CD4-positive, alpha-beta T cell (primary cell): ENCODE measurements around the gene SLFN11. TPM values are rescaled to one million over a fixed set of nuclear protein-coding genes. Genes with fewer than 3 reads are reported as not detected.

Experiments
- ATAC-seq: fragments of 200-7000 bp; cut with Tn5 transposase; one replicate; pipeline ENCODE4 v1.10.0; 2022; ENCODE audit warnings: mild to moderate bottlenecking; ENCODE audit not compliant: poor library complexity
- CTCF ChIA-PET: fragments of 350-600 bp; sonication (Branson Sonifier 250); formaldehyde crosslinking; loops from one replicate; lab custom pipeline; 2021; ENCODE audit warnings: antibody characterized with exemption, inconsistent platforms; lab: Charles Lee
- POLR2A ChIA-PET: fragments of 350-600 bp; sonication (Branson Sonifier 250); formaldehyde crosslinking; loops from one replicate; lab custom pipeline; 2021; ENCODE audit warnings: antibody characterized with exemption, inconsistent platforms; lab: Charles Lee
- DNase-seq, 14 experiments: peaks; one replicate each; pipeline ENCODE4 v3.0.0-alpha.2; 2013 to 2020; ENCODE audit warnings: mixed read lengths in 2 of 14
- H3K27ac ChIP-seq, 2 donors: one replicate each; pipeline versions ENCODE4 v1.5.1 to v1.7.0; 2013; ENCODE audit warnings: low read length in 2 of 2, low read depth in 1 of 2, mild to moderate bottlenecking in 1 of 2
- H3K27me3 ChIP-seq, 2 experiments: 1 replicate in 1 of 2; 2 replicates in 1 of 2; pipeline versions ENCODE4 v1.6.1 to v1.7.0; 2013; ENCODE audit warnings: low read length in 2 of 2, control low read depth in 1 of 2, mild to moderate bottlenecking in 1 of 2, moderate library complexity in 1 of 2; ENCODE audit not compliant: insufficient read depth in 2 of 2, control insufficient read depth in 1 of 2
- H3K36me3 ChIP-seq: one replicate; pipeline ENCODE4 v1.6.1; 2013; ENCODE audit warnings: low read length, control low read depth; ENCODE audit not compliant: insufficient read depth
- H3K4me1 ChIP-seq: one replicate; pipeline ENCODE4 v1.6.1; 2013; ENCODE audit warnings: low read length, control low read depth; ENCODE audit not compliant: insufficient read depth
- H3K4me3 ChIP-seq: one replicate; pipeline ENCODE4 v1.5.1; 2013; ENCODE audit warnings: mild to moderate bottlenecking, low read length, moderate library complexity
- H3K9me3 ChIP-seq, 2 experiments: 1 replicate in 1 of 2; 2 replicates in 1 of 2; pipeline versions ENCODE4 v1.6.1 to v1.7.0; 2013; ENCODE audit warnings: low read length in 2 of 2, mild to moderate bottlenecking in 2 of 2, control low read depth in 1 of 2, moderate library complexity in 1 of 2; ENCODE audit not compliant: control insufficient read depth in 1 of 2, insufficient read depth in 1 of 2
- H3K27ac Mint-ChIP-seq: one replicate; pipeline ENCODE4 v1.8.0; 2020; ENCODE audit warnings: mixed read lengths
- H3K27me3 Mint-ChIP-seq: one replicate; pipeline ENCODE4 v1.8.0; 2021; ENCODE audit warnings: mixed read lengths
- H3K36me3 Mint-ChIP-seq: one replicate; pipeline ENCODE4 v1.8.0; 2021; ENCODE audit warnings: low read depth, mixed read lengths
- H3K4me1 Mint-ChIP-seq: one replicate; pipeline ENCODE4 v1.8.0; 2021; ENCODE audit warnings: low read depth, mixed read lengths
- H3K4me3 Mint-ChIP-seq: one replicate; pipeline ENCODE4 v1.8.0; 2020; ENCODE audit warnings: mild to moderate bottlenecking, mixed read lengths
- H3K9me3 Mint-ChIP-seq: one replicate; pipeline ENCODE4 v1.8.0; 2020; ENCODE audit warnings: mixed read lengths
- intact Hi-C, 2 experiments: fragments of 100-400 bp; cut with DNase I in 1 of 2; cut with micrococcal nuclease in 1 of 2; formaldehyde crosslinking; loops; one replicate each; pipeline versions ENCODE4 v1.15.1 to v1.9.0; 2023 to 2025; cut with DNase I, micrococcal nuclease
- total RNA-seq, 174 experiments: library from RNA in 2 of 174; stranded (reverse) in 2 of 174; gene quantifications; one replicate each; pipeline ENCODE4 v1.2.3 and lab custom pipeline; 2021 to 2026
- TF ChIP-seq, protein P1 (sequence below): fragments of 200-600 bp; IDR thresholded peaks from one replicate; pipeline ENCODE4 v1.8.0; 2022; ENCODE audit warnings: antibody characterized with exemption, mild to moderate bottlenecking

Gene SLFN11
- total RNA-seq, 2 experiments from 2014 or later: 16.5 to 18.5 TPM

DNA sequence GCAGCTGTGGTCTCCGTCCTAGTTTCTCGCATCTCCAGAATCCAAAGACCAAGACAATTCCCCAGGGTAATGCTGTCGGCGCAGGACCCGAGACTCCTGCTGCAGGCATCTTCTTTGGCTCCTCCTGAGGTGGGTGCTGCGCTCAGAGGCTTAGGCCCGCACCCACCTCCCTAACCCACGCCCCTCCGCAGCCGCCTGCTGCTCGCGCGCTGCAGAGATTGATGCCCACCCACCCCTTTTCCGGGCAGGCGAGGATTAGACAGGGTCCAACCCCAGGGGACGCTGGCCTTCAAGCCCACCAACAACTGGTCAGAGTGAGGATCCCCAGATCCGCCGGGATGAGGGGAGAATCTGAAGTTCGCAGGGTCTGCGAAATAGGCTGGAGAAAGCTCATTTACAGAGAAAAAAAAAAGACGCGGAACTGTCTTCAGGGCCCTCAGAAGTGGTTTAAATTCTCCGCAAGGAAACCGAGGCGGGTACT, 27.9 kb downstream of the SLFN11 start:
- peak in 1 of 14 experiments; percentile 8 for DNase-seq
- POLR2A ChIA-PET: interaction anchor here (0.6 to 2.8 kb wide), 8 partner anchors 11 to 194 kb away, joined by 3 to 10 read pairs (median 3); partner anchors contain the start of genes SLFN11 and SLFN5
- H3K4me1 Mint-ChIP-seq: peaks cover 57% of the 10 kb centered on the region
- Histone ChIP-seq H3K9me3 (peaks cover 0 to 11% of the 10 kb centered on the region in 2 experiments), H3K27ac (no peak overlapping the region), H3K27me3 (no peaks in the 10 kb centered on the region), H3K4me1 (peaks cover 28% of the 10 kb centered on the region), H3K4me3 (peak overlapping the region; percentile 66), H3K36me3 (no peaks in the 10 kb centered on the region)
- CTCF ChIA-PET: interaction anchor here (1.1 to 1.4 kb wide), 3 partner anchors 25 to 194 kb away, joined by 3 to 6 read pairs (median 3); no protein-coding TSS in a partner anchor
- peaks cover 6% of the 10 kb centered on the region for H3K36me3 Mint-ChIP-seq
- ATAC-seq: peak; percentile 13
- H3K4me3 Mint-ChIP-seq: peak overlapping the region; percentile 93
- TF ChIP-seq, protein P1, sequence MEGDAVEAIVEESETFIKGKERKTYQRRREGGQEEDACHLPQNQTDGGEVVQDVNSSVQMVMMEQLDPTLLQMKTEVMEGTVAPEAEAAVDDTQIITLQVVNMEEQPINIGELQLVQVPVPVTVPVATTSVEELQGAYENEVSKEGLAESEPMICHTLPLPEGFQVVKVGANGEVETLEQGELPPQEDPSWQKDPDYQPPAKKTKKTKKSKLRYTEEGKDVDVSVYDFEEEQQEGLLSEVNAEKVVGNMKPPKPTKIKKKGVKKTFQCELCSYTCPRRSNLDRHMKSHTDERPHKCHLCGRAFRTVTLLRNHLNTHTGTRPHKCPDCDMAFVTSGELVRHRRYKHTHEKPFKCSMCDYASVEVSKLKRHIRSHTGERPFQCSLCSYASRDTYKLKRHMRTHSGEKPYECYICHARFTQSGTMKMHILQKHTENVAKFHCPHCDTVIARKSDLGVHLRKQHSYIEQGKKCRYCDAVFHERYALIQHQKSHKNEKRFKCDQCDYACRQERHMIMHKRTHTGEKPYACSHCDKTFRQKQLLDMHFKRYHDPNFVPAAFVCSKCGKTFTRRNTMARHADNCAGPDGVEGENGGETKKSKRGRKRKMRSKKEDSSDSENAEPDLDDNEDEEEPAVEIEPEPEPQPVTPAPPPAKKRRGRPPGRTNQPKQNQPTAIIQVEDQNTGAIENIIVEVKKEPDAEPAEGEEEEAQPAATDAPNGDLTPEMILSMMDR: no peak
- H3K27me3 Mint-ChIP-seq: no peaks in the 10 kb centered on the region
- intact Hi-C loops: no loop called here
- peaks cover 6% of the 10 kb centered on the region for H3K9me3 Mint-ChIP-seq
- peak overlapping the region; percentile 81 for H3K27ac Mint-ChIP-seq

DNA sequence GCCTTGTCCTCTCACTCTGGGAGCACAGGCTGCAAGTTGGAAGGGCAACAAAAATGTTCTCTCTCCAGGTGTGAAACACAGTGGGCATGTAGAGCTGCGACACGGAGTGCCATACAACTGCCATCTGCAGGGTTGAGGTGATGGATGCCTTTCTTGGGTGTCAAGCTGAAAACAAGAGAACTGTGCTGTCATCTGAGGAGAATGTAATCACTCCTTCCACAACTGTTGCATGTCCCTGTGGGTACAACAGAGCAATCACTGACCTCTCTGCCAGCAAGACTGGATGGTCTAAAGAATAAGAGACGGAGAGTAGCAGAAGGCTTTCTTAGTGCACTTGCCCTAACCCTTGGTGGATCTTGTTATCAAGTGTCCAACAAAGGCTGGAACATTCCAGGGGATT, 29.2 kb downstream of the SLFN11 start:
- Mint-ChIP-seq H3K27ac (no peak overlapping the region), H3K27me3 (no peaks in the 10 kb centered on the region), H3K4me3 (peak overlapping the region; percentile 66), H3K4me1 (peaks cover 57% of the 10 kb centered on the region), H3K9me3 (peaks cover 6% of the 10 kb centered on the region), H3K36me3 (peaks cover 6% of the 10 kb centered on the region)
- CTCF ChIA-PET: no interaction called here
- ATAC-seq: no peak
- Histone ChIP-seq H3K4me1 (peaks cover 28% of the 10 kb centered on the region), H3K27ac (no peak overlapping the region), H3K4me3 (no peak overlapping the region), H3K9me3 (peaks cover 0 to 15% of the 10 kb centered on the region in 2 experiments), H3K27me3 (no peaks in the 10 kb centered on the region), H3K36me3 (no peaks in the 10 kb centered on the region)
- intact Hi-C loops: no loop called here
- DNase-seq: no peak
- POLR2A ChIA-PET: no interaction called here
- TF ChIP-seq, protein P1: no peak

DNA sequence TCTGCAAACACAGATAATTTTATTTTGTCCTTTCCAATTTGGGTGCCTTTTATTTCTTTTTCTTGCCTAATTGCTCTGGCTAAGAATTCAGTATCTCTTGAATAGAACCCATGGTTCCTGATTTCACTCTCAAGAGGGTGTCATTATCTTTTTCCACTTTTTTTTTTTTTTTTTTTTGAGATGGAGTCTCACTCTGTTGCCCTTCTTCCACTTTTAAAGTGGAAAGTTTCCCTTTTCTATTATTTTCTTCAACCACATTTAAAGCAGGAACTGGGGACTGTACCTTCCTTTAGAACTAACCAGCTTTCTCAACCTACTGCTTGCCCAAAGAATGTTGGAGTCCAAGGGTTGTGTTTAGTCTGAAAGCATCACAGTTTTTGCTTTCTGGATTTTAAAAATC, 31.1 kb downstream of the SLFN11 start:
- no peaks in the 10 kb centered on the region for H3K27me3 ChIP-seq
- peaks cover 0 to 15% of the 10 kb centered on the region in 2 experiments for H3K9me3 ChIP-seq
- Mint-ChIP-seq H3K36me3 (peaks cover 6% of the 10 kb centered on the region), H3K9me3 (peaks cover 6% of the 10 kb centered on the region), H3K27ac (no peak overlapping the region), H3K4me1 (peaks cover 48% of the 10 kb centered on the region), H3K4me3 (no peak overlapping the region), H3K27me3 (no peaks in the 10 kb centered on the region)
- ATAC-seq: no peak
- ChIA-PET CTCF (no interaction called here), POLR2A (interaction anchor here (1.8 kb wide), 1 partner anchor 29 kb away, joined by 5 read pairs; no protein-coding TSS in a partner anchor)
- no peak overlapping the region for H3K4me3 ChIP-seq
- H3K36me3 ChIP-seq: no peaks in the 10 kb centered on the region
- peaks cover 28% of the 10 kb centered on the region for H3K4me1 ChIP-seq
- intact Hi-C loops: no loop called here
- DNase-seq: no peak
- TF ChIP-seq, protein P1: no peak
- no peak overlapping the region for H3K27ac ChIP-seq
